ENCODE data around the gene AGPAT2.

DNA sequence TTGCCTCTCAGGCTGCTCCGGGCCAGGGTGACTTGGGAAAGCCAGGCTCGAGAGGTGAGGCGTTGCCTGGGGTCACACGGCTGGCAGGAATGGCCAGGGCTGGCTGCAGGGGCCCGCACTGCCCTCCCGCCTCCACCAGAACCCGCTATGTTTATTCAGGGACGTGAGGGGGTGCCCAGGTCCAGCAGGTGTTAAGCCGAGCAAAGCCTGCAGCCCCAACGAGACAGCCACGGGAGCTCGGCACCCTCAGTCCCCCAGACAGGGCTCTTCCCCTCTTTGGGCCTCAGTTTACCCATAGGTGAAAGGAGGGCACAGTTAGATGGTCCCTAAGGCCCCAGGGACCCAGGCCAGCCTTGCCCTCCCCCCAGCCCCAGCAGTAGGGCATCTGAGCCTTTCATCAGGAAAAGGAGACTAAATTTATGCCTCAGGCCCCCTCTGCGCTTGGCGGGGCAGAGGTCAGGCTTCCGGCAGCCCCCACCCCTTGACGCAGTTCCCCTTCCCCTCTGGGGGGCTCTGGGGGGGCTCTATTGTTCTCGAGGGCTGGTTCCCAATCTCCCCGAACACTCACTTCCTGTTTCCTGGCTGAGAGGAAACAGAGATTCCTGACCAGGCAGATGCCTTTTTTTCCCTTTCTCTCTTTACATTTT, 31.6 kb downstream of the AGPAT2 start:
- TF ChIP-seq, protein P1, sequence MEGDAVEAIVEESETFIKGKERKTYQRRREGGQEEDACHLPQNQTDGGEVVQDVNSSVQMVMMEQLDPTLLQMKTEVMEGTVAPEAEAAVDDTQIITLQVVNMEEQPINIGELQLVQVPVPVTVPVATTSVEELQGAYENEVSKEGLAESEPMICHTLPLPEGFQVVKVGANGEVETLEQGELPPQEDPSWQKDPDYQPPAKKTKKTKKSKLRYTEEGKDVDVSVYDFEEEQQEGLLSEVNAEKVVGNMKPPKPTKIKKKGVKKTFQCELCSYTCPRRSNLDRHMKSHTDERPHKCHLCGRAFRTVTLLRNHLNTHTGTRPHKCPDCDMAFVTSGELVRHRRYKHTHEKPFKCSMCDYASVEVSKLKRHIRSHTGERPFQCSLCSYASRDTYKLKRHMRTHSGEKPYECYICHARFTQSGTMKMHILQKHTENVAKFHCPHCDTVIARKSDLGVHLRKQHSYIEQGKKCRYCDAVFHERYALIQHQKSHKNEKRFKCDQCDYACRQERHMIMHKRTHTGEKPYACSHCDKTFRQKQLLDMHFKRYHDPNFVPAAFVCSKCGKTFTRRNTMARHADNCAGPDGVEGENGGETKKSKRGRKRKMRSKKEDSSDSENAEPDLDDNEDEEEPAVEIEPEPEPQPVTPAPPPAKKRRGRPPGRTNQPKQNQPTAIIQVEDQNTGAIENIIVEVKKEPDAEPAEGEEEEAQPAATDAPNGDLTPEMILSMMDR (IDR thresholded peaks at IDR 0.05; ENCODE audit: borderline replicate concordance, extremely low read depth, low read length, poor library complexity, severe bottlenecking), result no peak
- TF ChIP-seq EZH2 (IDR thresholded peaks at IDR 0.05; ENCODE audit: borderline replicate concordance, low read depth, low read length, severe bottlenecking), result no peak

All from DND-41 (cell line).